Loucy (cell line): Measurements from ENCODE around the gene PAN3.

Experiments
- H2AFZ ChIP-seq: fragments of 200-600 bp; sonication (generic); 2 replicates; pipeline ENCODE4 v1.6.0; 2016; ENCODE audit warnings: antibody characterized with exemption, mild to moderate bottlenecking, low read length, moderate library complexity
- H3F3A ChIP-seq: fragments of 200-600 bp; 2 replicates; pipeline ENCODE4 v1.6.0; 2016; ENCODE audit warnings: antibody characterized with exemption, low read depth, mild to moderate bottlenecking
- H3K27me3 ChIP-seq: fragments of 200-600 bp; sonication (generic); 2 replicates; pipeline ENCODE4 v1.6.1; 2014; ENCODE audit warnings: low read length, mild to moderate bottlenecking; ENCODE audit not compliant: insufficient read depth, poor library complexity, severe bottlenecking
- H3K36me3 ChIP-seq: fragments of 200-600 bp; sonication (generic); 2 replicates; pipeline ENCODE4 v1.6.1; 2016; ENCODE audit warnings: low read length; ENCODE audit not compliant: insufficient read depth
- H3K4me1 ChIP-seq: fragments of 200-600 bp; sonication (generic); 2 replicates; pipeline ENCODE4 v1.5.1; 2014; ENCODE audit warnings: low read length, mild to moderate bottlenecking; ENCODE audit not compliant: insufficient read depth, poor library complexity, severe bottlenecking
- H3K4me2 ChIP-seq: fragments of 200-600 bp; sonication (generic); 2 replicates; pipeline ENCODE4 v1.6.0; 2014; ENCODE audit warnings: antibody characterized with exemption, low read length, low read depth, mild to moderate bottlenecking; ENCODE audit not compliant: poor library complexity, severe bottlenecking
- H3K4me3 ChIP-seq: fragments of 200-600 bp; sonication (generic); 2 replicates; pipeline ENCODE4 v1.5.1; 2014; ENCODE audit warnings: low read length, mild to moderate bottlenecking, mixed read lengths; ENCODE audit not compliant: poor library complexity, severe bottlenecking
- H3K79me2 ChIP-seq: fragments of 200-600 bp; sonication (generic); 2 replicates; pipeline ENCODE4 v1.6.1; 2014; ENCODE audit warnings: low read length; ENCODE audit not compliant: insufficient read depth
- H3K9ac ChIP-seq: fragments of 200-600 bp; sonication (generic); 2 replicates; pipeline ENCODE4 v1.6.0; 2014; ENCODE audit warnings: mild to moderate bottlenecking, low read depth, low read length, moderate library complexity; ENCODE audit not compliant: poor library complexity, severe bottlenecking
- H3K9me2 ChIP-seq: fragments of 200-600 bp; sonication (generic); replicated peaks from 2 replicates; pipeline ENCODE4 v1.6.1; 2016; ENCODE audit warnings: low read depth, low read length, mixed read lengths
- H3K9me3 ChIP-seq: fragments of 200-600 bp; sonication (generic); 2 replicates; pipeline ENCODE4 v1.6.1; 2014; ENCODE audit warnings: mild to moderate bottlenecking, antibody characterized with exemption, low read length, low read depth; ENCODE audit not compliant: insufficient read depth
- H4K20me1 ChIP-seq: fragments of 200-600 bp; sonication (generic); 2 replicates; pipeline ENCODE4 v1.6.0; 2014; ENCODE audit warnings: antibody characterized with exemption, low read length, mild to moderate bottlenecking; ENCODE audit not compliant: insufficient read depth, poor library complexity, severe bottlenecking
- CTCF ChIP-seq: fragments of 200-600 bp; sonication (generic); conservative IDR thresholded peaks from 2 replicates; pipeline ENCODE4 v1.5.1; 2014; ENCODE audit warnings: mild to moderate bottlenecking, antibody characterized with exemption, low read length
- EZH2phosphoT487 ChIP-seq: fragments of 200-600 bp; IDR thresholded peaks from 2 replicates; pipeline ENCODE4 v1.6.1; 2018; ENCODE audit warnings: antibody characterized with exemption, mild to moderate bottlenecking, moderate library complexity, borderline replicate concordance

PAN3 gene

GRCh38 chr13:28257305-28257704, 119.0 kb downstream of the PAN3 start:
- Histone ChIP-seq H3F3A (no peaks in the 10 kb centered on the region), H3K36me3 (peaks cover 64% of the 10 kb centered on the region), H3K4me3 (no peak overlapping the region), H3K79me2 (peaks cover 11% of the 10 kb centered on the region; the same call in 1 of the 2 replicates), H3K27me3 (no peaks in the 10 kb centered on the region), H3K4me1 (peaks cover 19% of the 10 kb centered on the region), H3K9me2 (no peaks in the 10 kb centered on the region), H3K9ac (no peak overlapping the region), H4K20me1 (peaks cover 11% of the 10 kb centered on the region), H3K9me3 (no peaks in the 10 kb centered on the region; the same call in 1 of the 2 replicates), H2AFZ (no peak overlapping the region), H3K4me2 (no peak overlapping the region)
- no peak for TF ChIP-seq EZH2phosphoT487
- no peak for TF ChIP-seq CTCF

DNA sequence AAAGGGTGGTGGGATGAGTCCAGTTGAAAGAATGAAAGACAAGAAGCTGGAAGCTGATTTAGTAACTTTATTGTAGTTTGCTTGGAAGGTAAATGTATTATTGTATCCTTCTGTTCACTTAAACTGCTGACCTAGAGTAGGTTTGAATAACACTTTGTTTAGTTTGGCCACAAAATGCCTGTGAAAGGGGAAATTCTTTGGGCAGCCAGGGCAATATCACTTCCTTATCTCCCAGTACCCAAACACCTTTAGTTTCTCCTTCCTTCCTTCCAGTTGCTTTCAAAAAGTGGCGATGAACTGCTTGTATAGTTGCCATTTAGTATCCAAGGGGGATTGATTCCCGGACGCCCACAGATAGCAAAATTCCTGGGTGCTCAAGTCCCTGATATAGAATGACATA, 120.1 kb downstream of the PAN3 start:
- Histone ChIP-seq H3F3A (no peaks in the 10 kb centered on the region), H3K9ac (no peak overlapping the region), H2AFZ (no peak overlapping the region), H3K9me3 (no peaks in the 10 kb centered on the region; the same call in 1 of the 2 replicates), H3K79me2 (peaks cover 6% of the 10 kb centered on the region; the same call in 1 of the 2 replicates), H3K4me1 (peaks cover 16% of the 10 kb centered on the region), H3K9me2 (no peaks in the 10 kb centered on the region), H3K4me3 (no peak overlapping the region), H4K20me1 (peaks cover 11% of the 10 kb centered on the region), H3K27me3 (no peaks in the 10 kb centered on the region), H3K36me3 (peaks cover 70% of the 10 kb centered on the region), H3K4me2 (no peak overlapping the region)
- no peak for TF ChIP-seq EZH2phosphoT487
- no peak for TF ChIP-seq CTCF

DNA sequence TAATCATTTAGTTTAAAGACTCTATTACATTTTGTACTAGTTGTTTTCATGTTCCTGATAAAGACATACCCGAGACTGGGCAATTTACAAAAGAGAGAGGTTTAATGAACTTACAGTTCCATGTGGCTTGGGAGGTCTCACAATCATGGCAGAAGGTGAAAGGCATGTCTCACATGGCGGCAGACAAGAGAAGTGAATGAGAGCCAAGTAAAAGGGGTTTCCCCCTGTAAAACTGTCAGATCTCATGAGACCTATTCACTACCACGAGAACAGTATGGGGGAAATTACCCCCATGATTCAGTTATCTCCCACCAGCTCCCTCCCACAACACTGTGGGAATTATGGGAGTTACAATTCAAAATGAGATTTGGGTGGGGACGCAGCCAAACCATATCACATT, 129.2 kb downstream of the PAN3 start:
- H3F3A ChIP-seq = peaks cover 15% of the 10 kb centered on the region; the same call in 1 of the 2 replicates
- no peak overlapping the region for H3K4me3 ChIP-seq
- H3K4me1 ChIP-seq = peaks cover 37% of the 10 kb centered on the region
- no peaks in the 10 kb centered on the region for H4K20me1 ChIP-seq
- TF ChIP-seq CTCF = no peak
- TF ChIP-seq EZH2phosphoT487 = no peak
- H3K4me2 ChIP-seq = no peak overlapping the region
- peaks cover 6% of the 10 kb centered on the region; the same call in 1 of the 2 replicates for H3K9me3 ChIP-seq
- H2AFZ ChIP-seq = no peak overlapping the region
- H3K79me2 ChIP-seq = 0 out of 2 replicates have a peak, but pooled peaks cover 4% of the 10 kb centered on the region
- peaks cover 52% of the 10 kb centered on the region for H3K36me3 ChIP-seq
- H3K27me3 ChIP-seq = no peaks in the 10 kb centered on the region
- no peaks in the 10 kb centered on the region for H3K9me2 ChIP-seq
- H3K9ac ChIP-seq = no peak overlapping the region
